GM21529 (cell line): ENCODE data around the gene RERE.

Experiments used
- ATAC-seq: cut with Tn5 transposase; IDR thresholded peaks from one replicate; pipeline ENCODE4 v1.9.1; 2021; ENCODE audit not compliant: unreplicated experiment

The RERE gene

DNA sequence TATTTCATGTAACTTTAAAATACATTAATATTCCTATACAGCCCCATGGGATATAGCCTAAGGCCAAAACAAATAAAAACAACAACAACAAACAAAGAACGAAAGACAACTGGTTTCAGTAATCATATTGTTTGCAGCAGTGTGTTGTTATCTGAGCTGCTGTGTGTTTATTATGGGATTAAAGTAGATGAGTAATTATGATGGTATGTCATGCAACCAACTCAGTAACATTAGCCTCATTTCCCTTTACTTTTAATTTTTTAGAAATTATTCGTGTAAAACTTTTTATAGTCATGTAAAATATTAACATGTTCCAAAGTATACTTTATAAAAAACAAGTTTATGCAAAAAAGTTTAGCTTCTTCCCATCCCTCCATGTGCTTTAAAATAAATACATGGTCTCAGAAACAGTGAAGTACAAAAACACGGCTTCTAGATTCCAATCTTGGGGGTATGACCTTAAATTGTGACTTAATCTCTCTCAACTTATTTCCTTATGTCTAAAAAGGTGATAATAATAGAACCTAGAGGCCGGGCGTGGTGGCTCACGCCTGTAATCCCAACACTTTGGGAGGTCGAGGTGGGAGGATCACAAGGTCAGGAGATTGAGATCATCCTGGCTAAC, 323.4 kb downstream of the RERE start:
- ATAC-seq = no peak

DNA sequence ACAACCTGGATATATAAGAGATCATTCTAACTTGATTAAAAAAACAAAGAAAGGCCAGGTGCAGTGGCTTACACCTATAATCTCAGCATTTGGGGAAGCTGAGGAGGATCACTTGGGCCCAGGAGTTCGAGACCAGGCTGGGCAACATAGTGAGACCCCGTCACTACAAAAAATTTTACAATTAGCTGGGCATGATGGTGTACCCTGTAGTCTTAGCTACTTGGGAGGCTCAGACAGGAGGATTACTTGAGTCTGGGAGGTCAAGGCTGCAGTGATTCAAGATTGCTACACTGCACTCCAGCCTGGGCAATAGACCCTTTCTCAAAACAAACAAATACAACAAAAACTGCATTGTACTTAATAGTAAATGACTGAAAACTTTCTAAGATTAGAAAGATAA, 330.2 kb downstream of the RERE start:
- no peak for ATAC-seq

DNA sequence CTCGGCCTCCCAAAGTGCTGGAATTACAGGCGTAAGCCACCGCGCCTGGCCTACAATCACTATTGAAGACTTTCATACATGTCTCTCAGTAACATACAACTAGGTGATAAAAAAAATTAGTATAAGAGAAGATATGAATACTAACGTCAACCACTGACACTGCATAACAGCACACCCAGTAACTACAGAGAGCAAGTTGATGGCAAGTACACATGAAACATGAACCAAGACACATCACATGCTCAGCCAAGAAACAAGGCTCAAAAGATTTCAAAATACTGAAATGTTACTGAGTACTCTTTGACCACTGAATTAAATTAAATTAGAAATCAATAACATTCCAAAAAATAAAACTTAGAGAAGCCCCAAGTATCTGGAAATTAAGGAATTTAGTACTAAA, 331.4 kb downstream of the RERE start:
- no peak for ATAC-seq

DNA sequence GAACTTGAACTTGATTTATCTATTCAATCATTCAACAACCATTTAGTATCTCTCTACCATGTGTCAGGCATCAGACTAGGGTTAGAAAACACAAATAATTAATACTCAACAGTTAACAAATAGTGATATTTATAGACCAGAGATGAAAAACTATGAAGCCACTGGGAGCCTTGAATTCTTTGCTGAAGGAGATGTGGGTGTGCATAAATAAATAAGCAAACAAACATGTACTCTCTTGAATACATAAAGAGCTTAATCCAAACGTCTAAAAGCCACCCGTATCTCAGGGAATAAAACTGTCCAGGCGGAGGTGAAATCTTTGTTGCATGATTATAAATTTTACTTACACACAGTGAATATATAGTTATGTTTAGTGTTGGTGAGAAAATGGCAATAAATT, 333.9 kb downstream of the RERE start:
- no peak for ATAC-seq

DNA sequence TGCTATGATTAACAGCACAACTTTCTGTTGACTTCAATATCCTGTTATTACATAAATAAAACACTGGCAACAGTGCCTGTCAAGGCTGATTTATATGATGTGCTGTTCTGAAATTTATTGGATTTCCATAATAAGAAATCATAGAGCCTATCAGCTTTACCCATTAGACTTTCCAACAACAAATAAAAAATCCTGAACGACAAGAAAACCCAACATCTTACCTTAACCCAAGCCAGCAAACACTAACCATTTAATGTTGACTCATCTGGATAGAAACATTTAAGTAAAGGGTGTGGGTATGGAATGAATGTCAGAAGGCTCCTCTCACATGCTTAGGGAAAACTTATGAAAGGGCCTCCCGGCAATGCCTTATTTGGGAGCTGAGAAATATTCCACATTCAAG, 334.5 kb downstream of the RERE start:
- ATAC-seq = no peak

DNA sequence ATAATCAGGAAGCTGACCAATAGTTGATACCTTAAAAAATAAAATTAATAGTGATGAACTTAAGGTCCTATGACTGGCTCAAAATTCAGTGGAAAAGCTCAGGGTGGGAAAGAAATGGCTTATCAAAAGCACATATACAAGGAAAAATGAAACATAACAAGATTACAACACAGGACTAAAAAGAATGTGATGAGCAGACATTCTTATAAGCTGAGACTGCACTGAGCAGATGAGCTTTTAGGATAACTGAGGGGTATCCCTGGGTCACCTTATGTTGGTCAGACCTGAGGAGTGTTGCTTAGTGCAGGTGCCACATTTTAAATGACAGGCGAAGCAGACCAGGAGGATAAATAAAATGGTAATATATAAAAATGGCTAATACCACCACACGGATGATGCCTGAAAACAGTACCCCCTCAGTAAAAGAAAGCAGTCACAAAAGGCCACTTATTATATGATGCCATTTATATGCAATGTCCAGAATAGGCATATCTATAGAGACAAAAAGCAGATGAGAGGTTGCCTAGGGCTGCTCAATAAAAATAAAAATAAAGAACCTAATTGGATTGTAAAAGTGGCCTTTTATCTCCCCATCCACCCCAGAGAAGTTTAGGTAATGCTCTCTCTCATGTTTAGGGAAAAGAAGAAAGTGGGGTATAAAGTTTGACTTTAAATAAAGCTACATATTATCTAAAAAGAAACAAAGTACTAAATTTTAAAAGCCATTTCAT, 335.6 kb downstream of the RERE start:
- ATAC-seq = no peak

DNA sequence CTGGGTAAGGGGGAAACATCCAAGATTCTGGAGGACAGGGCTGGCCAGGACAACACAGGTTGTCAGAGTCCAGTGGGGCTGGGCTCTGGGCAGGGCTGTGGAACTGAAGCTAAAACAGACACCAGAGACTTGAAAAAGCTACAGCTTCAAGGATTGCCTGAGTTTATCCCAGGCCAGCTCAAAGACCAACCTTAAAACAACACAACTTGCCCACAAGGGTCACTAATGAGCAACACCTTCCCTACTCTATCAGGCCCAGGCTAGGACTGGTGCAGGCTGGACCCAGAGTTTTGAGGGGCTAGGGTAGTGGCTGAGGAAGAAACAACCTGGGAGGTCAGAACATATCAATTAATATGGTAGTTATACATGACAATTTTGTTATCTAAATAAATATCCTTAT, 338.9 kb downstream of the RERE start:
- ATAC-seq = no peak

DNA sequence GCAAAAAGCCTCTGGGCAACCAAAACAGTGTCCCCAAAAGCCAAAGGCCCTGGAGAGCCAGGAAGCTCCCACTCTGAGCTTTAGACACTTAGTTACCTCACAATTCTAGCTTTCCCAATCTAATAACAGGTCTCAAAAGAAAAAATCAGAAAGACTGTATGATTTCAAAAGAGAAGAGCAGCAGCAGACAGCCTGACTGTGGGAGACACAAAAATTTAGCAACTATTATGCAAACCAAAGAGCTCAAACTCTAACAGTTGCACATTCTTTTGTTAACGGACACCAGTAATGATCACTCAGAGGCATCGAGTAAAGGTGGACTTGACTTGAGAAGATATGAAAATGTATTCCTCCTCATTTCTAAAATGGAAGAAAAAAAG, 339.5 kb downstream of the RERE start:
- no peak for ATAC-seq

DNA sequence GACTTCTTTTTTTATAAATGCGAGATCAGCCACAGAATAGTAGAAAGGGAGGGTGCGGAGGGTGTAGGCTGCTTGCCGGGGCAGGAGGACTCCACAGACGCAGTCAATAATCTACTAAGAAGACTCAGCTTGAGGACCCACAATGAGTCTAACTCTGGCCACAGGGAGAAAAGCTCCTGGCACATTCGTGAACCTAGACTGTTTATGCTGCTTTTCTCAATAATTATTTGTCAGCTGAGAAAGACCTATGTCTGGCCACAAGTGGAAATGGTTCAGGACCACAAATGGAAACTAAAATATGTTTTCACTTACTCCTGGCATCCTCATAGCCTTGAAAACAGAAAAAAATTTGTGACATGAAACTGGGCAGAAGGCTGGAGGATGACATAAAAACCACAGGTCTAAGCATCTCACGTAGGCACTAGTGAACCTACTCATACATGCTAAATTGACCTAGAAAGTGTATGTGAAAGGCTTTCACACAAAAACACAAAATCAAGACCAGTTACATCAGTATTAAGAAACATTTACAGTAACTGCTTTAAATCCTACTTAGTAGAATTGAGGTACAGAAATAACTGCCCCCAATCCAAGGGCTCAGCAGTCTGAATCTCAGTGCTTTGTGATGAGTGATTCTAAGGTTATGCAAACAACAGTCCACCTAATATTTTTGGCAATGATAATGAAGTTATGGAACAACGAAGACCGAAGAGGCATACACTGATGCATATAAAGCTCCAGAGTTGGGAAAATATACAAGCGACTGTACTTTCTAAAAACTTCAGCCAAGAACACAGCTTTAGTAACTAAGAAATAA, 340.1 kb downstream of the RERE start:
- peak; percentile 75 for ATAC-seq

DNA sequence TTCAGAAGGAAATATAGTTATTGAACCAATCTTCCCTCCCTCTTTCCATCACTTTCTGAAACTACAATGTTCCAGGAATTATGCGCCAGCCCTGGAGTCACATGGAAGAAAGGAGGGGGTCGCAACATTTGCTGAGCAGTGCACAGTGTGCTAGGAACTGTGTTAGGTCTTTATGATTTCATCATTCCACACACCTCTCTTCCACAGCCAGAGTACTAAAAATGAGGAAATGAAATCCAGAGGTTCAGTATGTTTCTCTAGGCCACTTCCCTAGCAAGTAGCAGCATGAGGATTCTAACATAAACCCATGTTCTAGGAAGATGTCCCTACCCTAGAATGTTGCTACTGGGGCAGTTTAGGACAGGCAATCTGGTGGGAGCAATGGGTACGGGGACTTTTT, 341.4 kb downstream of the RERE start:
- no peak for ATAC-seq

DNA sequence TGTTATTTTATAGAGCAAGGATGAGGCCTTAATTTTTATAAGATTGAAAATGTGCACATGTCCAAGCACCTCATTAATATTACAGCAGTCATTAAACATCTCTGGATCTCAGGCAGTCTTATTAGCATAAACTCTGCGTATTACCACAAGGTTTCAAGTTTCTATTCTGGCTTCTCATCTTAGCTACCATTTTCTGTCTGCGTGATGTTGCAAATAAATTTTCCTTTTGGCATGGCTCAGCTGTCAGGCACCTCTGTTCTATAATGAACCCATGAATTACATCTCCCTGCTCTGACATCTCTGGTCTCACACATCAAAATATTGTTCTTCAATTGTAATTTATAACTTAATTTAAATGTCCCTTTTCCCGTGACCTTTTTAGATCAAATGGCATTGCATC, 343.1 kb downstream of the RERE start:
- no peak for ATAC-seq

DNA sequence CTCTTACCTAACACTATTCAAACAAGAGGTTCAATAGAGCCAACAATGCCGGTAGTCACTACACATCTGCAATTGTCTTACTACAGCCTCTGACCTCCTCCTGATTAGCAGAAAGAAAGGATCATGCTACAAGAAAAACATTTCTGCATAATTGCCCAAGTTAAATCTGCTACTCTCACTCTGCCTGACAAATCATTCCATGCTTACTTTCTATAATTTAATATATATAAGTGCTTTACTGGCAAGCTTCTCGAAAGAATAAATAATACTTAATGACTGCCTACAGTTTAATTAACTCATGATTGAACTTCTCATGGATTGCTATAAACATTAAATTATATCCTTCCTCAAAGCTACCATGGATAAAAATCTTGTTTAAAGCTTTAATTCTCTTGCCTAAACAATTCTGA, 343.5 kb downstream of the RERE start:
- no peak for ATAC-seq

DNA sequence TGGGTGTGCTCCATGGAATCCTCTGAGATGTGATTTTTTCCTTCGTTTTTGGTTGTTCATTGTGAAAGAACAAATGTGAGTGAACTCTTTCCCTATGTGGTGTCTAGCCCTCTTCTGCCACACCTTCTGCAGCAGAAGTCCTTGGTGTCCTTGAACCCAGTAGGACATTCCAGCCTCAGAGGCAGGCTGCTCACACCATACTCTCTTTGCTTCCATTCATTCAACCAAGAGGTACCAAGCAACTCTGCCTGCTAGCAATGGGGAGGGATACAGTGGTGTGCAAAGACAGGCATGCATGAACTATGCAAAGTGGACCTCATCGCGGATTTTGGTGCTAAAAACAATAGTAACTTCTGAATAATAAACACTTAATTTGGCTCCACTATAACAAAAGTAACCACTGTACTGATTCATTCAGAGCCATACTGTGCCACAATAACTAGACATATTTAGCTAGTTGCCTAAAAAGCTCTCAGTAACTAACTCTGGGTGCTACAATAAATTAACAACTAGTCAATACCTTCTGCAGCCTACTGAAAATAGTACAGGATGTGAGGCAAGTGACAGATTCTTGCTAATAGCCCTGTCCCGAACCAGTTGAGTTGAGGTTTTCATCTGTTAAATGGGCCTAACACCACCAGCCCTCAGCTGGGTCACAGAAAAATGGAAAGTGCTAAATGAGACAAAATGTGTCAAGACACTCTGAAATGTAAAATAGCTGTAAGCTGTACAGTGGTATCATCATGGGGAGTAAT, 344.1 kb downstream of the RERE start:
- no peak for ATAC-seq

DNA sequence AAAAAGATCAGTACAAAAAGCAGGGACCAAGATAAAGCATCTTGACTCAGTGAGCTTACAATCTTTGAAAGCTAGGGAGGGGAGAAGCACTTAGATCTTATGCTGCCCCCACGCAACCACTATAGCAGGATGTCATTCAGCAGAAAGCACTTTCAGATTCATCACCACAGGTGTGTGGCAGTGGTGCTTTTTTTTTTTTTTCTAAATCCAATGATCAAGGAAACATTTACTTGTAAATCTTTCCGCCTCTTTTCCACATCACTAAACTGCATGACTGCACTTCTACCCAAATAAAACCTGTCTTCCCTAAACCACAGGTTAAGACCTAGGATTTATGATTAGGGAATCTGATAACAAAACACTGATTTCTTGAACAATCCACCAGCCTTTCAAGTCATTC, 344.8 kb downstream of the RERE start:
- peak; percentile 38 for ATAC-seq

DNA sequence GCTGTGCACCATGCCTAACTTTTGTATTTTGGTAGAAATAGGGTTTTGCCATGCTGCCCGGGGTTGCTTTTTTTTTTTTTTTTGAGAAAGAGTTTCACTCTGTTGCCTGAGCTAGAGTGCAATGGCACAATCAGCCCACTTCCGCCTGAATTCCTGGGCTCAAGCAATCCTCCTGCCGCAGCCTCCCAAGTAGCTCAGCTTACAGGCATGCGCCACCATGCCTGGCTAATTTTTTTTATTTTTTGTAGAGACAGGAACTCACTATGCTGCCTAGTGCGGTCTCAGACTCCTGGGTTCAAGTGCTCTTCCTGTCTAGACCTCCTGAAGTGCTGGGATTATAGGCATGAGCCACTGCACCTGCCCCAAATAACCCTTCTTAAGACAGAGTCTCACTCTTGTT, 346.0 kb downstream of the RERE start:
- no peak for ATAC-seq

DNA sequence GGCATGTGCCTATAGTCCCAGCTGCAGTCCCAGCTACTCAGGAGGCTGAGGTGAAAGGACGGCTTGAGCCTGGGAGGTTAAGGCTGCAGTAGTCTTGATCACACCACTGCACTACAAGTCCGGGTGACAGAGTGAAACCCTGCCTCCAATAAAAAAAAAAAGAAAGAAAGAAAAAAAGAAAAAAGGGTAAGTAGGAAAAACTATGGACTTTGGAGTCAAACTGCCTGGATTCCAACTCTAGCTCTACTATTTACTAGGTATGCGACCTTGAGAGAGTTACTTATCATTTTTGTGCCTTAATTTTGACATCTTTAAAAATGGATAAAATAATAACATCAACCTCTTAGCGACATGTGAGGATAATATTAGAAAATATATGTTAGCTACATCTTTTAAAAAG, 348.7 kb downstream of the RERE start:
- ATAC-seq = no peak

DNA sequence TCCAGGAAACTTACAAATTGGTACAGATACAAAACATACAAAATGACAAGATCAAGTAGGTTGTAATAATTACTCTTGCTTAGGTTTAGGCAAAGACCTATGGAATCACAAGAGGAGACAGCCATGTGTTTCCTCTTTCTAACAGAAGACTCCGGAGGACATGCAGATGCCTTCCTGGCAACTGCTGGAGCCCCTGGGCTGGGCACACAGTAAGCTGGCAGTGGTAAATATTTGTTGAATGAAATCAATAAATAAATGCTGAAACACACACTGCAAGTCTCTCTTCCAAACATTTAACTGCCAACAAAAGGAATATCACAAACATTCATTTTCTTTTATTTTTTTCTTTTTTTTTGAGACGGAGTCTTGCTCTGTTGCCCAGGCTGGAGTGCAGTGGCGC, 350.1 kb downstream of the RERE start:
- ATAC-seq = no peak

DNA sequence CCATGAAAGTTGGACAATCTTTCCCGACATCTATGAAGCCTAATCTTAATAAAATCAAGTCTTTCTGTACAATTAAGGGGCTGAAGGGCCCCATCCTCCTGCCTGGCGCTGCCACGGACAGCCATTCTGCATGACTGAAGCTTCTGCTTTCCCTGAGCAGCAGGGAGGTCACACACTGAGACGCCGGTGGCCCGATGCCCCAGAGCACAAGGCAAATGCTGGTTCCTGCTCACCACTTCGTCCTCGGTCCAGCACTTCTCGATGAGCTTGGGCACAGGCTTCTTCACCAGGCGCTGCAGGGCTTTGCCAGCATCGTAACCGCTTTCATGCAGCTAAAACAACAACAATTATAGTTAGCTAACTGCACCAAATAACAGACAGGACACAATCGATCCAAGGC, 351.7 kb downstream of the RERE start:
- ATAC-seq = no peak

DNA sequence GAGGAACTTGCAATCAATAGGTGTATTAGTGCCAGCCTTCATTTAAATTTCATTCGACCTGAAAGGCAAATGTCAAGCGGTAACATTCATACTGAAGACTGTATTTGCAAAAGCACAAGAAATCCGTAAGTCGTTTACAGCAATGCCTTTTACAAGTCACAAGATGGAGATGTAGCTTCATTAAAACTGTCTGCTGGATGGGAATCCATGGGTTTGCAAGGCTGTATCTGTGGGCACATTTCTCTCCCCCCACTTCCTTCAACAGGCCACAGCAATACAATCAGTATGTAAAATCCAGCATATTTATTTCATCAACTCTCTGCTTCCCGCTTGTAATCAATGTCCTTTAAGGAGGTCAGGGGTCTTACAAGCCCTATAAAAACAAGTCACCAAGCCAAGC, 352.4 kb downstream of the RERE start:
- ATAC-seq = no peak

DNA sequence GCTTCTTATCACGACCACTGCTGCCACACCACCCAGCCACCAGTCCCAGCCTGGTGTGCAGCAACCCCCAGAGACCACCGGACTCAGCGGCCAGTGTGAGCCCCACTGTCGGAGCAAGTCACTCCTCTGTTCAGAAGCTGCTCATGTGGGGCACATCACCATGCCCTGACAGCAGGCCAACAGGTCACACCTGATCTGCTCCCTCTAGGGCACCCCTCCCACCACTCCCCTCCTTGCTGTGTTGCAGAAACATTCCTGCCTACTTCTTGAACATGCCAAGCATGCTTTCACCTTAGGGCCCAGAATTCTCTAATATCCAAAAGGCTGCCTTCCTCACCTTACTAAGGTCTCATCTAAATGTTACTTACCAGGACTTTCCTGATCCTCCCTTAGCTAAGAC, 353.1 kb downstream of the RERE start:
- no peak for ATAC-seq

DNA sequence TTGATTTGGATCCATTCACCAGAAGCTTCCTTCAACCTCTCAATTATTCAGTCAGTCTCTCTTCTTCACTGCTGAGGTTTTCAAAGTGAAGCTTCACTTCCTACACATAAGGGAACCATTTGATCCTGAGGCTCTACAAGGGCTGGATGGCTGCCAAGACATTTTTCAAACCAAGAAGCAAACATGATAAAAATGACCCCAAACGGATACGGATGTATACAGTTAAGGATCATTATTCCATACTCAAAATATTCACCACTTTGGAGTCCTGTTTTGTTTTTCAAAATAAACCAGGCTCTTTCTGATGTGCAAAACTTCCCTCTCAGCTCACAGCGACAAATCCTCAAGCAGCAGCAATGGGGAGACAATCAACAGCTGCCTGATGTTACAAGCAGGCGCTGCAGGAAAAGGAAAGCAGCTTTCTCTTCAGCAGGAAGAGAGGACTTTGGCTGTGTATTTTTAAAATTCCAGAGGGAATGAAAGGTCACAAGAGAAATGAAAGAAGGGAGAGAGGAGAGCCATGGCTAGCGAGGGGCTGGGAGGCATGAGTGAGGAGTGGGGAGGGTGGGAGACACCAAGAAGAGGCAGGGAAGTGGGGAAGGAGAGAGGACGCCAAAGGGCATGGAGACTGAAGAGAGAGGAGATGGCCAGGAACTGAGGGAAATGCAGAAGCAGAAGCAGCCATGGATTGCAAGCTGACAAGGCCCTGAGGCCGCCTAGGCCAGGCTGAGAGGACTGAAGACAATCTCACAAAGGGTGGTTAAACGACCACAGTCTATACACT, 354.1 kb downstream of the RERE start:
- no peak for ATAC-seq
